Large intestine (tissue), 3 donors: Measurements from ENCODE around the gene SPECC1L. TPM values are rescaled to one million over a fixed set of nuclear protein-coding genes. Genes with fewer than 3 reads are reported as not detected.
"Not testable (repeated sequence)": the region's sequence is repeated elsewhere in the genome, so short reads cannot be mapped to it uniquely, and the experiment has no call there.

Source experiments
- DNase-seq, 2 donors: peaks; one replicate each; pipeline versions ENCODE4 v3.0.0 to v3.0.0-alpha.2; 2013
- H3K27ac ChIP-seq: one replicate; pipeline ENCODE4 v1.5.1; 2013; ENCODE audit warnings: low read length
- H3K27me3 ChIP-seq: 2 replicates; pipeline ENCODE4 v1.6.1; 2013; ENCODE audit warnings: low read length; ENCODE audit not compliant: control insufficient read depth, insufficient read depth
- H3K36me3 ChIP-seq: 2 replicates; pipeline ENCODE4 v1.6.1; 2013; ENCODE audit warnings: low read length; ENCODE audit not compliant: control insufficient read depth, insufficient read depth
- H3K4me1 ChIP-seq: one replicate; pipeline ENCODE4 v1.6.1; 2013; ENCODE audit warnings: low read length; ENCODE audit not compliant: control insufficient read depth, insufficient read depth
- H3K4me3 ChIP-seq: one replicate; pipeline ENCODE4 v1.5.1; 2013; ENCODE audit warnings: low read length
- H3K9me3 ChIP-seq: one replicate; pipeline ENCODE4 v1.6.1; 2013; ENCODE audit warnings: mild to moderate bottlenecking, low read depth, low read length, moderate library complexity; ENCODE audit not compliant: control insufficient read depth
- WGBS: methylation state at CpG from one replicate; pipeline ENCODE4 v1.1.5; 2013; ENCODE audit warnings: low lambda C conversion rate; ENCODE audit not compliant: insufficient coverage; 5-methylcytosine and 5-hydroxymethylcytosine counted together
- polyA plus RNA-seq: library from polyadenylated mRNA; unstranded; fragments of 120-200 nt; gene quantifications from one replicate; pipeline ENCODE4 v1.2.1, GENCODE V29; 2013

The SPECC1L gene
- polyA plus RNA-seq, 1 donor: 28.9 TPM

- no peaks in the 10 kb centered on the region for H3K4me1 ChIP-seq
- no peaks in the 10 kb centered on the region for H3K36me3 ChIP-seq
- WGBS: no CpG with 5 or more reads among the region's 13 CpGs
- no peak overlapping the region for H3K27ac ChIP-seq
- H3K9me3 ChIP-seq: no peaks in the 10 kb centered on the region
- DNase-seq: no peak
- no peak overlapping the region for H3K4me3 ChIP-seq
- no peaks in the 10 kb centered on the region for H3K27me3 ChIP-seq
Measured at GRCh38 chr22:24233235-24233634, 37.4 kb upstream of the SPECC1L start.

- Histone ChIP-seq H3K27me3 (no peaks in the 10 kb centered on the region), H3K4me3 (no peak overlapping the region), H3K36me3 (no peaks in the 10 kb centered on the region), H3K4me1 (no peaks in the 10 kb centered on the region), H3K9me3 (no peaks in the 10 kb centered on the region), H3K27ac (no peak overlapping the region)
- no peak for DNase-seq
- no CpG with 5 or more reads among the region's 14 CpGs for WGBS
Measured at GRCh38 chr22:24233816-24234215, 36.8 kb upstream of the SPECC1L start.

- no peaks in the 10 kb centered on the region for H3K9me3 ChIP-seq
- DNase-seq: no peak
- no peaks in the 10 kb centered on the region for H3K4me1 ChIP-seq
- no peak overlapping the region for H3K4me3 ChIP-seq
- H3K27ac ChIP-seq: no peak overlapping the region
- no CpG with 5 or more reads among the region's 4 CpGs for WGBS
- no peaks in the 10 kb centered on the region for H3K36me3 ChIP-seq
- no peaks in the 10 kb centered on the region for H3K27me3 ChIP-seq
Measured at GRCh38 chr22:24235315-24235714, 35.3 kb upstream of the SPECC1L start.

GRCh38 chr22:24236656-24237055 lies 34.0 kb upstream of the SPECC1L start:
- no peaks in the 10 kb centered on the region for H3K36me3 ChIP-seq
- WGBS: 100% methylated on average over 1 of the region's 4 CpGs
- no peak for DNase-seq

GRCh38 chr22:24238101-24238694 lies 32.4 kb upstream of the SPECC1L start:
- DNase-seq, H3K36me3 ChIP-seq, H3K4me1 ChIP-seq, H3K9me3 ChIP-seq, H3K27ac ChIP-seq, H3K4me3 ChIP-seq, H3K27me3 ChIP-seq: not testable (repeated sequence)
- WGBS: no CpG with 5 or more reads among the region's 13 CpGs

More at GRCh38 chr22:24236656-24237055, 34.0 kb upstream of the SPECC1L start:
- H3K27ac ChIP-seq: no peak overlapping the region
- H3K4me1 ChIP-seq: no peaks in the 10 kb centered on the region
- H3K27me3 ChIP-seq: no peaks in the 10 kb centered on the region
- no peak overlapping the region for H3K4me3 ChIP-seq
- no peaks in the 10 kb centered on the region for H3K9me3 ChIP-seq

- H3K4me1 ChIP-seq: peaks cover 11% of the 10 kb centered on the region
- H3K4me3 ChIP-seq: no peak overlapping the region
- no CpG with 5 or more reads among the region's 6 CpGs for WGBS
- H3K9me3 ChIP-seq: no peaks in the 10 kb centered on the region
- no peak overlapping the region for H3K27ac ChIP-seq
- no peaks in the 10 kb centered on the region for H3K27me3 ChIP-seq
- DNase-seq: no peak
- H3K36me3 ChIP-seq: no peaks in the 10 kb centered on the region
Measured at GRCh38 chr22:24240381-24240780, 30.2 kb upstream of the SPECC1L start.

GRCh38 chr22:24240985-24241692 lies 29.5 kb upstream of the SPECC1L start:
- not testable (repeated sequence) for H3K27ac ChIP-seq, H3K9me3 ChIP-seq, DNase-seq, H3K27me3 ChIP-seq, H3K4me3 ChIP-seq, H3K36me3 ChIP-seq
- WGBS: no CpG with 5 or more reads among the region's 9 CpGs
- H3K4me1 ChIP-seq: peaks cover 13% of the 10 kb centered on the region

- H3K4me3 ChIP-seq, H3K36me3 ChIP-seq, H3K27ac ChIP-seq, H3K27me3 ChIP-seq, H3K9me3 ChIP-seq: not testable (repeated sequence)
- WGBS: no CpG with 5 or more reads among the region's 3 CpGs
- DNase-seq: peak in 1 of 2 donors; percentile 8
- peaks cover 20% of the 10 kb centered on the region for H3K4me1 ChIP-seq
Measured at GRCh38 chr22:24243417-24243816, 27.2 kb upstream of the SPECC1L start.

- Histone ChIP-seq H3K36me3 (no peaks in the 10 kb centered on the region), H3K9me3 (no peaks in the 10 kb centered on the region), H3K27me3 (no peaks in the 10 kb centered on the region), H3K4me3 (peak overlapping the region; percentile 16), H3K4me1 (peaks cover 20% of the 10 kb centered on the region), H3K27ac (peak overlapping the region; percentile 67)
- DNase-seq: peak in 1 of 2 donors; percentile 8
- WGBS: 83% methylated on average over 1 of the region's 19 CpGs
Measured at GRCh38 chr22:24244144-24244787, 26.4 kb upstream of the SPECC1L start.

- not testable (repeated sequence) for H3K36me3 ChIP-seq, H3K9me3 ChIP-seq, H3K27me3 ChIP-seq
- no CpG with 5 or more reads among the region's 12 CpGs for WGBS
- peak; percentile 55 to 57 for DNase-seq
- H3K4me1 ChIP-seq: peaks cover 20% of the 10 kb centered on the region
- H3K27ac ChIP-seq: peak within 1 kb of the TSS; percentile 67
- H3K4me3 ChIP-seq: peak within 1 kb of the TSS; percentile 16
Measured at GRCh38 chr22:24245030-24245431, 25.6 kb upstream of the SPECC1L start, which contains the start of gene GGT5. GGT5 (minus strand) TSS chr22:24245082; CDS start chr22:24244725, 357 bp downstream.
